GM15510 (cell line): ENCODE data around the gene NHEJ1.

Experiments
- POLR2A ChIP-seq: IDR thresholded peaks from 3 replicates; pipeline ENCODE4 v1.6.1; 2011; ENCODE audit warnings: borderline replicate concordance; ENCODE audit not compliant: insufficient read length; ENCODE audit errors: extremely low read depth

Gene NHEJ1

DNA sequence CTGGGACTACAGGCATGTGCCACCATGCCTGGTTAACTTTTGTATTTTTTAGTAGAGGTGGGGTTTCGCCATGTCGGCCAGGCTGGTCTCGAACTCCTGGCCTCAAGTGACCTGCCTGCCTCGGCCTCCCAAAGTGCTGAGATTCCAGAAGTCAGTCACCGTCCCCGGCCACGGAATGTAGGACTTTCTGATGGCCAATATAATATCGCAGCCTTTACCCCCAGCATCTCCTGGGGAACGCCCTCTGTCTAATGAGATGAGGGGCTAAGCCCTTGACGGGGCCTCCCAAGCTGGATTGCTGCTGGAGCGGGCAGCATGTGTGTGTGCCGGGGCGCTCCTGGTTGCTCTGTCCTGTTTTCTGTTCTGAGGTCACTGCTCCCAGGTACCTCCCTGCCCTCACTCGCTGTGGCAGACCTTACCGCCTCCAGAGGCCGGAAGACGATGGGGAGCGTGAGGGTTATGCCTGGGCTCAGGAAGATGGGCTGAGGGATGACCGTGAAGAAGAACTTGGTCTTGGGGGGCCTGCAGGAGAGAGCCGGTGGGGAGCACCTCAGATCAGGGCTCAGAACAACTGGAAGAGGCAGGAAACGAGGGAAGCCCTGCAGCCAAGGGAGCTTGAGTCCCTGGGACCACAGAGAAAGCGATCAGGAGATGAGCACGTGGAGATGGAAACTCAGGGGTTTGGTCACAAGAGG lies 128.4 kb downstream of the NHEJ1 start:
- TF ChIP-seq POLR2A: no peak

DNA sequence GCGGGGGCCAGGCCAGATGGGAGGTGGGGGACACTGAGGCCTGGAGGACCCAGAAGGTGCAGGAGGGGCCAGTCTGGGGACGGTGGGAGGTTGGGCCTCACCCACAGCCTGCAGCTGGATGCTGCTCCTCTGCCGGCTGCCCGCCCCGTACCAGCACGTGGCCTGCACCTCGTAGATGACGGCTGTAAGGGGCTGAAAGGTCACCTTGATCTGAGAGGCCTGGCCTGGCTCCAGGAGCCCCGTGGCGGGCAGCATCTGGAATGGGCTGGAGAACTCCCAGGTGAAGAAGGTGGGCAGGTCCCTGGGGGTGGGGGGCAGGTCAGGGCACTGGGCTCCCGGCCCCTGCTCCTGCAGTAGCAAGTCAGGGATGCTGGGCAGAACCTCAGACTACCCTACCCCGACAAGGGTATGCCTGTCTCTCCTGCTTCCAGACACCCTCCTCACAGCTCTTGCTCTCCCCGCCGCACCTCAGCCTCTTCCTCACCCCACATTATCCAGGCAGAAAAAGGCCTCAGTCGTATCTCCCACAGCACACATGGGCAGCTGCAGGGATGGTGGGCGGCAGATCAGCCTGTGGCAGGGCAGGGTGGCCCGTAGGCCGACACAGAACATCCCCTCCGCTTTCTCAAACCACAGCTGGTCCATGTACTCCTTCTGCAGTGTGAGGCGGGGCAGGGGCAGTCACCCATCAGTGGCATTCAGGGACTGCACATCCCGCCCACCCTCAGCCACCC lies 129.4 kb downstream of the NHEJ1 start:
- TF ChIP-seq POLR2A: no peak

DNA sequence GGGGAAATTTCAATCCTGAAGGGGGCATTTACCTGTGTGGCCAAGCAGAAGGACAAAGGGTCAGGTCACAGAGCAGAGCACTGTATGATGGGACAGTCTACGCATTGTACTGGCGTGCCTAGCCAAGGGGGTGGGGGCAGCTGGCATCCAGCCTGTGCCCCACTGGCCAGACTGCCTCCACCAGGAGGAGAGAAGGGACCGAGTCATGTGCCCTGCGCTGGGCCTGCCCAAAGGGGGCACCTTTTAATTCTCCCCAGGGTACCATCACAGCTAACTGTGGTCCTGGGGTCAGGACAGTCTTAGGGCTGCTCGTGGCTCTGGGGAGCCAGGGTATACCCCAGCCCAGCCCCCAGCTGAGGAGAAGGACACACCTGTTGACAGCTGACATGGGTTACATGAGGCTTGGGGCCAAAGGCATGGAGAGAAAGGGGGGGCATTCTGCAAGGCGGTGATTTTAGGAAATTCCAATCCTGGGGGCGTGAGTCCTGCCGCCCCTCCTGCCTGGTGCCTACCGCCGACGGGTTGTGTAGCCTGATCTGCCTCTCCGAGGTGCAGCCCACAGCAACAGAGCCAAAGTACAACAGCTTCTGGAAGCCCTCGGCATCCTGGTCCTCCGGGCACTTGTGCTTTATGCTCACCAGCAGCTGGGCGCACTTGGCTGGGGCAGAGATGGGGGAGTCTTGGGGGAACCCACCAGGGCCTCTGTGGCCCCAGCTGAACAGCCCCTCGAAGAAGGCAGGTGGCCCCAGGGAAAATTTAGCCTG lies 130.3 kb downstream of the NHEJ1 start:
- no peak for TF ChIP-seq POLR2A

DNA sequence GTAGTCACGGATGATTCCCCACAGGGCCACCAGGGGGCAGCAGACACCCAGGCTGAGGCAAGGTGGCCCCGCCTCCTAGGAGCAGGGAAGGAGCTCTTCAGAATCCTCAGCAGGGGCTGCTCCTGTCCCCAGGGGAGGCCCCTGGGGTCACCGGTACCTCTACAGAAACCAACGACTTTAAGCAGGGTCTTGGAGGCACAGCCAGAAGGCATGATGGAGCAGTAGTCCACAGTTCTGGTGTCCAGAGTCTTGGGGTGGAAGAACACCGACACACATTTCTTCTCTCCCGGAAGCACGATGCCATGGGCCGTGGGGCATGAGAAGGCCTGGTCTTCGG lies 130.8 kb downstream of the NHEJ1 start:
- TF ChIP-seq POLR2A: no peak

DNA sequence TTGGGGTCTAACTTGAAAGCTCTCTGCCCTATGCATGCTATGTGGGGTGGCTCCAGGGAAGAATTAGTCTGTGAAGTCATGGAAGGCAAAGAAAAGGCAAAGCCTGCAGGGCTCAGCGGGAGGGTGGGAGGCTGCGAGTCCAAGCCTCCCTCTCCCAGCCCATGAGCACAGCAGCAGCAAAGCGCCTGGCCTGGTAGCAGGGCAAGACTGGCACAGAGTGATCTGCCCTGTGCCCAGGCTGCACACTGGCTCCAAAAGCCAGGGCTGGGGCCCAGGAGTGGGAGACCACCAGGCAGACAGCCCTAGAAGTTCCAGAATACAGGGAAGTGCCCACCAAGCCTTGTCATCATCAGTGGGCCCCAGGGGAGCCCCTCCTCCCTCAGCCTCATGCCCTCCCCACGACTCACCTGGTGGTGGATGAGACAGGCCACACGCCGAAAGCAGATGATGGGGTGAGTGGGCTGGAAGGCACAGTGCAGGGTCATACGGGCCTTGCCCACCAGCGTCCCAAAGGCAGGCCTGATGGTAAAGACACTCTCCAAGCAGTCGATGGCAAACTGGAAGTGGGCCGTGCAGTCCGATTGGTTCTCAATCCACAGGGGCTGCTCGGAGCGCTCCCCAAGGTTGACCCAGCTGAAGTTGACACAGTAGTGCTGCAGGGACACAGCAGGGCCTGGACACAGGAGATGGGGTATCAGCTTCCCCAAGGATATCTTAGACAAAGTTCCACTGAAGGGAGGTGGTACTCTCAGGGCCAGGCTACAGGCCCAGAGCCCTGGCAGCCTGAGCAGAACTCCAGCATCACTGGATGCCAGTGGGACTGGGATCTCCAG lies 131.4 kb downstream of the NHEJ1 start:
- no peak for TF ChIP-seq POLR2A

DNA sequence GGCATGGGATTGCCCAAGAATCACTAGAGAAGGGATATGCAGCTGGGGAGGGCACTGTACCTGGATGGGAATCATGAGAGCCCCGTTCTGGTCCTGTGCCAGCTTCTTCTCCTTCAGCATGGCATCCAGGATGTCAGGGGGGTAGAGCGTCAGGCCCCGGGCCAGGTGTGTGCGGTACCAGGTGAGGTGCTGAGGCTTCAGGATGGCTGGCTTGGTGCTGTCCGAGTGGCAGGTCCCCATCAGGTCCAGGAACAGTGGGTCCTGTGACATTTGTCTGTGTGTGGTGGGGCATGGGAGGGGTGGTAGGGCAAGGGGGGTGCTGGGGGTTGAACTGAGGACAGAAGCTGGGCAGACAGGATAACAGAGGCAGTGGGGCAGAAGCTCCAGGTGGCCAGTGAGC lies 132.5 kb downstream of the NHEJ1 start:
- no peak for TF ChIP-seq POLR2A

DNA sequence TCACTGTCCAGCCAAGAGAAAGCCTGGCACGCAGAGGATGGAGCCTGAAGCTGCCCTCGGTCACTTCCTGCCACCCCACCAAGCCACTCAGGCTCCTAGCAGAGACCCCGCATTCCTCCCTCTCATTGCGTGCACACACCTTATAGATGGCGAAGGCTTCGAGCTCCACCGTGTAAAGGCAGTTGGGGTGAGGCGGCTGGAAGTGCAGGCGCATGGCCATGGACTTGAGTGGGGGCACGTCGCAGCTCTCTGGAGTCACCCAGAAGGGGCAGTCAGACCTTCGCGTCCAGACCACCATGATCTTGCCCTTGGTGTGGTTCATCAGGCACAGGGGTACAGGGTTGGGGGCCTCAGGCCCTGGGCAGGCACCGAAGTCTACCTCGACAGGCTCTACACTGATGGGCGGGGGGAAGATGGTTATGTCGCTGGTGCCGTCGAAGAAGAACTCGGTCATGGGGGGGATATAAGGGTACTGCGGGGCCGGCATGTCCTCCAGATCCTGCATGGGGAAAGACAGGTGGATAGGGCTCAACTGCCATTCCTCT lies 133.0 kb downstream of the NHEJ1 start:
- no peak for TF ChIP-seq POLR2A

DNA sequence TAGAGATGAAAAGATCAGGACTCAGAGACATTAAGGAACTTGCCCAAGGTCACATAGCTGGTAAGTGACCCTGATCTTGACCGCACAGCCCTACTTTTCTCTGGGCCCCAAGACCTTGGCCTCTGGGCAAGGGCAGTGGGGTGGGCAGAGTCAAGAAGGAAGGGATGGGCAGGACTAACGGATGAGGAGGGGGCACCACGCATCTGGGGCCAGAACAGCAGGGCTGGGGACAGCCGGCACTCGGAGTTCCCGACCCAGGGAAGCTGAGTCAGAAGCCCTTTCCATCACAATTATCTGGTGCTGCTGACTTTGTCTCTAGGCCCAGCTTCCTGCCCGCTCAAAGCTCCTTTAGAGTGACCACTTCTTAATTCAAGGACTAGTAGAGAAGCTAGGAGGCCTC lies 133.7 kb downstream of the NHEJ1 start:
- TF ChIP-seq POLR2A: no peak

DNA sequence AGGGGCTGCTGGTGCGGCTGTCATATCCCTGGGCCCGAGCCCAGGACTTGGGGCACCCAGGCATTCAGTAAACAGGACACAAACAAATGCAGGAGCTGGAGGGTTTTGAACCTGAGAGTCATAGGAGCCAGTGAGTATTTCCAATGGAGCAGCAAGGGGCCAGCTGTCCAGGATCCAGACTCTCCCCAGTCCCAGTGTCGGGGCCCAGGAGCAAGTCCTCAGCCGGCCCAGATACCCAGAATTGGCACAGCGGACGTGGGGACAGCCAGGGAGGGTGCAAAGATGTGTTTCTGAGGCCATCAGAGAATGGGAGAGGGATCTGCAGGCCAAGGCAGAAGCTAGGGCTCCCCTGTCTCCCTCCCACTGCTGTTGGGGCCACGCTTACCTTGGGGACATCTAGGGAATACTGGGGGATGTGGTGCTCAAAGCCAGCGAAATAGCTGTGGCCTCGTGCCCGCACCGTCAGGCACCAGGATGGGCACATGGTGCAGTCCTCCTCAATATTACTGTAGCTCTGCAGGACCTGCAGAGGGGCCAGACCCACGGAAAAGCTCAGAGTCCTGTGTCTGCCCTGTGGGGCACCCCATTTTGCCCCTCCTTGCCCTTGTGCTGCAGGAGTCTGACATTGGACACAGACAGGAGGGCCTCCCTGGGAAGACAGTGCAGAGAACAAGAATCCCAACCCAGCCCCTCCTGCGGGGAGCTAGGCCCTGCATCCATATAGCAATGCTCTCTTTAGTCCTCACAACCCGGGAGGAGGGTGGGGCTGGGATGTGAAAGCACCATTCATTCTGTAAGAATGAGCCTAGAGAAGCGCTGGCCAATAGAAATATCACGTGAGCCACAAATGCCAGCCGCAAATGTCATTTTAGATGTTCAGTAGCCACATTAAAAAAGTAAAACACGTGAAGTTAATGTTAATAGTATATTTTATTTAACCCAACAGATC lies 134.7 kb downstream of the NHEJ1 start:
- TF ChIP-seq POLR2A: no peak
